Mammary epithelial cell (primary cell): ENCODE data around the gene FAM241B.

ENCODE experiments used
- EZH2 ChIP-seq: IDR thresholded peaks from 2 replicates; pipeline ENCODE4 v1.6.1; 2012; ENCODE audit warnings: low read length, inconsistent platforms, borderline replicate concordance
- TF ChIP-seq, protein P1 (sequence below), 2 donors: IDR thresholded peaks in 1 of 2; conservative IDR thresholded peaks in 1 of 2; 2 replicates each; pipeline ENCODE4 v1.5.1; 2011 to 2012; ENCODE audit warnings: inconsistent platforms in 2 of 2, low read length in 2 of 2, mild to moderate bottlenecking in 2 of 2, control low read depth in 1 of 2, low read depth in 1 of 2; ENCODE audit not compliant: insufficient read depth in 1 of 2; ENCODE audit errors: extremely low read depth in 1 of 2

- TF ChIP-seq, protein P1, sequence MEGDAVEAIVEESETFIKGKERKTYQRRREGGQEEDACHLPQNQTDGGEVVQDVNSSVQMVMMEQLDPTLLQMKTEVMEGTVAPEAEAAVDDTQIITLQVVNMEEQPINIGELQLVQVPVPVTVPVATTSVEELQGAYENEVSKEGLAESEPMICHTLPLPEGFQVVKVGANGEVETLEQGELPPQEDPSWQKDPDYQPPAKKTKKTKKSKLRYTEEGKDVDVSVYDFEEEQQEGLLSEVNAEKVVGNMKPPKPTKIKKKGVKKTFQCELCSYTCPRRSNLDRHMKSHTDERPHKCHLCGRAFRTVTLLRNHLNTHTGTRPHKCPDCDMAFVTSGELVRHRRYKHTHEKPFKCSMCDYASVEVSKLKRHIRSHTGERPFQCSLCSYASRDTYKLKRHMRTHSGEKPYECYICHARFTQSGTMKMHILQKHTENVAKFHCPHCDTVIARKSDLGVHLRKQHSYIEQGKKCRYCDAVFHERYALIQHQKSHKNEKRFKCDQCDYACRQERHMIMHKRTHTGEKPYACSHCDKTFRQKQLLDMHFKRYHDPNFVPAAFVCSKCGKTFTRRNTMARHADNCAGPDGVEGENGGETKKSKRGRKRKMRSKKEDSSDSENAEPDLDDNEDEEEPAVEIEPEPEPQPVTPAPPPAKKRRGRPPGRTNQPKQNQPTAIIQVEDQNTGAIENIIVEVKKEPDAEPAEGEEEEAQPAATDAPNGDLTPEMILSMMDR (conservative IDR thresholded peaks at IDR 0.05 in 1 of 2, IDR thresholded peaks at IDR 0.05 in 1 of 2; ENCODE audit: extremely low read depth in 1 of 2, insufficient read depth in 1 of 2, low read depth in 1 of 2, low read length in 2 of 2) = no peak
- TF ChIP-seq EZH2 = no peak
Measured at GRCh38 chr10:69681436-69681835, 51.4 kb downstream of the FAM241B start.
